ENCODE data around the gene SNX9. TPM values are rescaled to one million over a fixed set of nuclear protein-coding genes. Genes with fewer than 3 reads are reported as not detected.
"Not testable (repeated sequence)": the region's sequence is repeated elsewhere in the genome, so short reads cannot be mapped to it uniquely, and the experiment has no call there.

Gene SNX9
- total RNA-seq, 1 experiment from 2014 or later = 33.1 TPM

- no peaks in the 10 kb centered on the region for H3K27me3 Mint-ChIP-seq (ENCODE audit: insufficient read depth, unreplicated experiment)
- H3K4me1 Mint-ChIP-seq (ENCODE audit: insufficient read depth, unreplicated experiment) = peaks cover 50% of the 10 kb centered on the region
- no TSS peak for BruUV-seq (replicated peaks)
- no peaks in the 10 kb centered on the region for H3K9me3 Mint-ChIP-seq (ENCODE audit: unreplicated experiment)
- TF ChIP-seq CTCF (IDR thresholded peaks at IDR 0.05; ENCODE audit: unreplicated experiment) = no peak
- peaks cover 9% of the 10 kb centered on the region for H3K36me3 Mint-ChIP-seq (ENCODE audit: insufficient read depth, unreplicated experiment)
- intact Hi-C loops (cut with micrococcal nuclease) = no loop called here
- peak overlapping the region; percentile 8 for H3K27ac Mint-ChIP-seq (ENCODE audit: low read depth, unreplicated experiment)
- H3K4me3 Mint-ChIP-seq (ENCODE audit: unreplicated experiment) = no peak overlapping the region
- ChIA-PET POLR2A (interaction anchor here (0.5 to 5.1 kb wide), 7 partner anchors 9 to 517 kb away, joined by 3 to 46 read pairs (median 4); no protein-coding TSS in a partner anchor), CTCF (no interaction called here)
- DNase-seq (ENCODE audit: unreplicated experiment) = peak; percentile 76
These were observed 18.3 kb downstream of the SNX9 start for GRCh38 chr6:157841211-157841840.

- intact Hi-C loops (cut with micrococcal nuclease) = no loop called here
- Mint-ChIP-seq H3K4me1 (ENCODE audit: insufficient read depth, unreplicated experiment) (peaks cover 50% of the 10 kb centered on the region), H3K4me3 (ENCODE audit: unreplicated experiment) (no peak overlapping the region), H3K27me3 (ENCODE audit: insufficient read depth, unreplicated experiment) (no peaks in the 10 kb centered on the region), H3K36me3 (ENCODE audit: insufficient read depth, unreplicated experiment) (peaks cover 9% of the 10 kb centered on the region), H3K9me3 (ENCODE audit: unreplicated experiment) (no peaks in the 10 kb centered on the region), H3K27ac (ENCODE audit: low read depth, unreplicated experiment) (no peak overlapping the region)
- TF ChIP-seq CTCF (IDR thresholded peaks at IDR 0.05; ENCODE audit: unreplicated experiment) = no peak
- no TSS peak for BruUV-seq (replicated peaks)
- no peak for DNase-seq (ENCODE audit: unreplicated experiment)
- CTCF ChIA-PET = no interaction called here
- POLR2A ChIA-PET = interaction anchor here (1.1 to 1.6 kb wide), 2 partner anchors 7 to 10 kb away, joined by 3 to 5 read pairs; no protein-coding TSS in a partner anchor
These were observed 19.2 kb downstream of the SNX9 start for GRCh38 chr6:157842212-157842611.

DNA sequence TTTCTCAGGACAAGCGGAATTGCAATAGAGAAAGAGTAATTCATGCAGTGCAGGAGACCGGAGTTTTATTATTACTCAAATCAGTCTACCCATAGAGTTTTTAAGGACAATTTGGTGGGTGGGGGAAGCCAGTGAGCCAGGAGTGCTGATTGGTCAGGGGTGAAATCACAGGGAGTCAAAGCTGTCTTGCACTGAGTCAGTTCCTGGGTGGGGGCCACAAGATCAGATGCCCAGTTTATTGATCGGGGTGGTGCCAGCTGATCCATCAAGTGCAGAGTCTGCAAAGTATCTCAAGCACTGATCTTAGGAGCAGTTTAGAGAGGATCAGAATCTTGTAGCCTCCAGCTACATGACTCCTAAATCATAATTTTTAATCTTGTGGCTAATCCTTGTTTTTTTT lies 21.1 kb downstream of the SNX9 start:
- H3K27me3 Mint-ChIP-seq (ENCODE audit: insufficient read depth, unreplicated experiment); H3K9me3 Mint-ChIP-seq (ENCODE audit: unreplicated experiment); DNase-seq (ENCODE audit: unreplicated experiment); intact Hi-C loops (cut with micrococcal nuclease); H3K4me3 Mint-ChIP-seq (ENCODE audit: unreplicated experiment); H3K27ac Mint-ChIP-seq (ENCODE audit: low read depth, unreplicated experiment); H3K36me3 Mint-ChIP-seq (ENCODE audit: insufficient read depth, unreplicated experiment); BruUV-seq (replicated peaks): not testable (repeated sequence)
- ChIA-PET POLR2A (interaction anchor here (0.6 kb wide), 1 partner anchor 23 kb away, joined by 3 read pairs; no protein-coding TSS in a partner anchor), CTCF (interaction anchor here (0.7 to 3.8 kb wide), 4 partner anchors 11 to 88 kb away, joined by 5 to 17 read pairs (median 8); no protein-coding TSS in a partner anchor)
- H3K4me1 Mint-ChIP-seq (ENCODE audit: insufficient read depth, unreplicated experiment) = peaks cover 54% of the 10 kb centered on the region

GRCh38 chr6:157845493-157846259 lies 22.6 kb downstream of the SNX9 start:
- Mint-ChIP-seq H3K36me3 (ENCODE audit: insufficient read depth, unreplicated experiment) (peaks cover 9% of the 10 kb centered on the region), H3K27me3 (ENCODE audit: insufficient read depth, unreplicated experiment) (no peaks in the 10 kb centered on the region), H3K4me1 (ENCODE audit: insufficient read depth, unreplicated experiment) (peaks cover 54% of the 10 kb centered on the region), H3K9me3 (ENCODE audit: unreplicated experiment) (no peaks in the 10 kb centered on the region), H3K4me3 (ENCODE audit: unreplicated experiment) (no peak overlapping the region), H3K27ac (ENCODE audit: low read depth, unreplicated experiment) (no peak overlapping the region)
- no peak for DNase-seq (ENCODE audit: unreplicated experiment)
- no TSS peak for BruUV-seq (replicated peaks)
- TF ChIP-seq CTCF (IDR thresholded peaks at IDR 0.05; ENCODE audit: unreplicated experiment) = no peak
- intact Hi-C loops (cut with micrococcal nuclease) = no loop called here
- ChIA-PET POLR2A (interaction anchor here (1.2 to 1.4 kb wide), 4 partner anchors 12 to 82 kb away, joined by 3 to 4 read pairs (median 4); partner anchors contain the start of gene SNX9), CTCF (interaction anchor here (0.6 to 3.8 kb wide), 5 partner anchors 9 to 85 kb away, joined by 3 to 17 read pairs (median 4); no protein-coding TSS in a partner anchor)

Measured in MCF 10A (cell line).